PC-9 (cell line): ENCODE data around the gene LRP11.

ENCODE experiments used
- CTCF ChIP-seq: fragments of 200-600 bp; sonication (generic); conservative IDR thresholded peaks from 2 replicates; pipeline ENCODE4 v1.6.1; 2017; ENCODE audit warnings: mixed run types, antibody characterized with exemption, mild to moderate bottlenecking, moderate library complexity
- EZH2 ChIP-seq: fragments of 200-600 bp; sonication (generic); IDR thresholded peaks from 2 replicates; pipeline ENCODE4 v1.8.0; 2017; ENCODE audit warnings: antibody characterized with exemption, low read depth

GRCh38 chr6:149825292-149825691 is 38.9 kb downstream of the LRP11 start:
- TF ChIP-seq EZH2, result no peak
- no peak for TF ChIP-seq CTCF
